IPS-NIHi7 (cell line): Measurements from ENCODE around the gene CPED1.
"Not testable (repeated sequence)": the region's sequence is repeated elsewhere in the genome, so short reads cannot be mapped to it uniquely, and the experiment has no call there.

Experiments
- DNase-seq: peaks from one replicate; pipeline ENCODE4 v3.0.0; 2012; ENCODE audit warnings: mixed read lengths; ENCODE audit errors: extremely low spot score

CPED1 gene

DNA sequence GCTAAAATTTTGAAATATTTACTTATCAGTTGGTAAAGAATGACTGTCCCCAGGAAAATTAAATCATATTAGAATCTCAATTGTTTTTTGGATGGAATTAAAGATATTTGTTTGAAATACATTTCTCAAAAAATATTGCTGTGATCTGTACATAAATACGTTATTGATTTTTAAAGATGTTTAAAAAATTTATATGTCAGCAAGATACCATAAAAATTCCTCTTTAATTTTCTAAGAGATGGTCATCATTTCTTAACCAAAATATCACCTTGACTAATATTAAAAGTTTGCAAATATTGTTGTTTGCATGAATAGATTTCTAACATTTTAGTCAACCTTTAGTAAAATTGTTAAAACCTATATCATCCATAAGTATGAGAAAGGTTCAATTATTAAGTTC lies 192.8 kb downstream of the CPED1 start:
- no peak for DNase-seq

DNA sequence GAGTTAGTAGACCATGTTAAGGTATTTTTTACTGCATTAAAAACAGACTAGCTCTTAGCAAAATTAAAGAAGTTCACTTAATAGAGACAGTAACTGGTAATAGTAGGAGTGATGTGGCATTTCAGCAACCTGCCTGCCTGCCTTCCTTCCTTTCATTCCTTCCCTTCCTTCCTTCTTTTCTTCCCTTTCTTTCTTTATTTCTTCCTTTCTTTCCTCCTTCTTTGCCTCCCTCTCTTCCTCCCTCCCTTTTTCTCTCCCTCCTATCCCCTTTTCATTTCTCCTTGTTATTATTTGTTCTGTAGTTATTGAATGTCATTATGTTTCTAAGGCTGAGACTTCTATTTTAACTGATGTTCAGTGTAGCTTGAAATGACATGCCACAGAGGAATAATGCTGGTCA lies 193.8 kb downstream of the CPED1 start:
- DNase-seq = no peak

DNA sequence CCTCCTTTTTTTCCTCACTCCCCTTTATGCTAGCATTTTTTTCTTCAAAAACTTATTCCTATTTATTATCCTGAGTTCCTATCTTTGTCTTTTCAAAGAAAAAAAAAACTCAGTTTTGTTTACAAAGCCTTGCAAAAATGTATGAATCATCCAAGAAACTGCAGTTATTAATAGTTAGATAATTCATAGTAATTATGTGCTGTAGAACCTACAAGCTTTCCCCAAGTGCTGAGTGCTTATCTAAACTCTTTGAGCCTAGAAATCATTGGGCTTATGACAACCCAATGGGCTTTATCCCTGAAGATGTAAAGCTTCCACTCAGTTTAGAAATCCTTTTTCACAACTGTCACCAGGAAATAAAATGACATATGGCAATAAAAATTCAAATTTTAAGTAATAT lies 194.4 kb downstream of the CPED1 start:
- no peak for DNase-seq

DNA sequence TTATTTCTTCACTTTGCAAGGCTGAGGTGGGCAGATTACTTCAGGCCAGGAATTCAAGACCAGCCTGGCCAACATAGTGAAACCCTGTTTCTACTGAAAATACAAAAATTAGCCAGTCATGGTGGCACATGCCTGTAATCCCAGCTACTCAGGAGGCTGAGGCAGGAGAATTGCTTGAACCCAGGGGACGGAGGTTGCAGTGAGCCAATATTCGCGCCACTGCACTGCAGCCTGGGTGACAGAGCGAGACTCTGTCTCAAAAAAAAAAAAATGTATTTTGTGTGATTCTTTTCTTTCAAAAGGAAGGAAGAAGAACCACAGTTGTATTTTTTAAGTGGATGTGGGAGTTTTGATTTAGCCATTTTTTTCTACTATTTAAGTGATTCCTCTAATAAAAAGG lies 195.4 kb downstream of the CPED1 start:
- not testable (repeated sequence) for DNase-seq

DNA sequence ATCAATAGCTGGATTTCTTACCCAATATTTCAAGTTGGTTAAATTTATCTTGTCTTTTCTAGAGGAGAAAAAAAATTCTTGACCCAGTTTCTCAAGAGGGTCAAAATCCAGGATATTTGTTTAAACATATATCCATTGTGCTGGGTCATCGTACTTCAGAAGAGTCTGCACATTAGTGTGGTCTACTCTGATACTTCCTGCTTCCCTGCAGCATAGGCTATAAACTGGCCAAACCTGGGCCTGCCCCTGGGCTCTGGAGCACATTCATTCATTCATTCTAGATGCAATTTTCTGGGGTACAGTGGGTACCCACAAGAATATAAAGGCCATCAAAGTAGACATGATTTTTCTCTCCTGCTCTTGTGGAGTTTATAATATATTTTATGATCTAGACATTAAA lies 198.2 kb downstream of the CPED1 start:
- no peak for DNase-seq

- DNase-seq = no peak
These were observed 198.7 kb downstream of the CPED1 start for GRCh38 chr7:121187222-121187621.

- DNase-seq = no peak
These were observed 199.2 kb downstream of the CPED1 start for GRCh38 chr7:121187676-121188075.

DNA sequence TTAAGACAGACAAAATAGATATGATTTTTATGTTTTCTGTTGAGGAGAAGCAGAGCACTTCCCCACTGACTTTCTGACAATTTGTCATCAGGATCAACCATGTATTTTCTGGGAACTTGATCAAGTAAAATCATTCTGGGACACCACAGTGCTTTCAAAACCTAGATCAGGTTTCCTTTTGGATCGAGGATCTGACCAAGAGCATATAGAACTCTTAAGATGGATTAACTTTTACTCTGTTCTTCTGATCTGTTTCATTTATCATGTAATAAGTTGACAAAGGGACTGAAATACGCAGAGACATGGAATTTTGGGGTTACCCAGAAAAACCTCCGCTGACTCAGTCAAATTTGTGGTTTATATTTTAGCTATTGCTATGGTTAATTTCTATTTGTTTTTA lies 204.3 kb downstream of the CPED1 start:
- DNase-seq = no peak

DNA sequence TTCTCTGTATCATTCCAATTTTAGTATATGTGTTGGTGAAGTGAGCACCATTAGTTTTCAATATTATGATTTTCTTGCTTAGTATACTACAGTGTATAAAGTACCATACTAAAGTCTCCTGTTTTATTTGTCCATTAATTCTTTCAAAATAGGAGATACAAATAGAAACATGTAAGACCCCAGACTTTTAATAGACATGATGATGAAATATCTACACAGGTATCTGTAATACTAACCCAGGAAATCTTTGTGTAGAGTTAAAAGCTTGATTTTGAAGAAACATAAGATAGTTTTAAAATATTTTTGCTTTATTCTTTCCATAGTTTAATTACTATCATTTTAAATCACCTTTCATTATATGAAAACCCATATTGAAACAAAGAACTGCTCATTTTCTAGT lies 206.5 kb downstream of the CPED1 start:
- no peak for DNase-seq

DNA sequence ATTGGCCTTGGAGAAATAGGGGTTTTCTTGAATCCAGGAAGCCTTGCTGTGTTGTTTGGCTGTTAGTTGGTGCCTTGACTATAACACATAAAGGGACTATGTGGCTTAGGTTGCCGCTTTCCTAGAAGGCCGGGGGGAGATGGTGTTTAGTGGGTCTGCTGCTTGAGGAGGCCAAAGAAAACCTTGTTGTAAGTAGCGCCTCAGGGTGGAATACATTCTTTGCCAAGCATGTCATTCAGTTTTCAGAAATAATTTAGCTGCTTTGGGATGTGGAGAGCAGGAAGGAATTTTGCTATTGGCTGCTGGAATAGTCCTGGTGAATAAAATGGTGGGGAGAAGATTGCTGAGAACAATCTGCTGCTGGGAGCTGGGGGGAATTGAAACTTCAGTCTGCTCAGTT lies 207.4 kb downstream of the CPED1 start:
- DNase-seq = no peak

DNA sequence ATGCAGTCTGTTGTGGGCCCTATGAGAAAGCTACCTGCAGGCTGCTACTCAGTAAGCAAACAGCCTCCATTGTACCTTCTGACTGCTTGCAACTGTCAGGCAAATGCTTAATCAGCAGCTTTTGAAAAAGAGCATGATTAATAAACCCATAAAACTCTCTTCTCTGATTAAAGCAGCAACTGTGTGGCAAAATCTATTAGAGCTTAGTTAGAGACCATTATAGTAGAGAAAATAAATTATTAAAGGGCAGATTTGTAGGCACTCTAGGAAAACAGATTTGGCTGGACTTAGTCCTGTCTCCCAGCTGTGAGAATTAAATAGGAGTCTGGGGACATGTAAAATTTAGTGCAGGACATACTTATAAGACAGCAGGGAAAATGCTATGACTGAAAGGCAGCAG lies 207.8 kb downstream of the CPED1 start:
- DNase-seq = no peak

- no peak for DNase-seq
These were observed 208.9 kb downstream of the CPED1 start for GRCh38 chr7:121197455-121197854.

- DNase-seq = no peak
These were observed 210.0 kb downstream of the CPED1 start for GRCh38 chr7:121198502-121198901.

- DNase-seq = no peak
These were observed 213.6 kb downstream of the CPED1 start for GRCh38 chr7:121202125-121202524.

- DNase-seq = no peak
These were observed 214.3 kb downstream of the CPED1 start for GRCh38 chr7:121202834-121203233.

DNA sequence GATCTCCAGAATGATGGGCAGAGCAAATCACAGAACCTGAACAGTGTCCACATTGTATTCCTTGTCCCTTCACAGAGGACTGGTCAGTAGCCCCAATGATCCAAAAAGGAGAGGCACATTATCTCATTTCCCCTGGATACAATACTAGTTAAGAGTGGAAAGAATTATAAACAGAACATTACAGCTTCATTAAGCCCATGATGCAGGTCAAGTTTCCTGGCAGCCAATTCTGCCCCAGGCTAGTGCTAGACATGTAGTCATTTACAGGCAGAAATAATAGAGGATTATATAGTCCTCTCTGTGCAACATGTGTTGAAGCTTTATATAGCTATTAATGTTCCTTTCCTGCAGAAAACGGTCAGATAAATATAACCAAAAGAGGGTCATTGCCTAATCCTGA lies 216.0 kb downstream of the CPED1 start:
- DNase-seq = no peak

- no peak for DNase-seq
These were observed 217.3 kb downstream of the CPED1 start for GRCh38 chr7:121205777-121206176.

DNA sequence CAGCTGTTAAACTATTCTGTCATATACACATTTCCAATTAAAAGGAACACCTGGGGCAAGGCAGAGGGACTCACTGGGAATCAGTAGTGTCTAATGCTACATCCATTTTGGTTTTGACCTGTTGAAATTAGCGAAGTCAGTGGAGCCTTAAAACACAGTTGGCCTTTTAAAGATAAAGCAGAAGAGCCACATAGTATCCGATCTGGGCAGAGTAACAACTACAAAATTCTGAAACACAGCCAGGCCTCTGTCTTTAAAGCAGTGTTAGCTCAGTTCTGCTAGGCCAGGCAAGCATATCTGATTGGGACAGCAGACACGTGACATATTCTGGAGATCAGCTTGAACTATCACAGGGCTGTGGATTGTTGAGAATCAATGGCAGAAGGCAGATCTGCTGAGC lies 222.7 kb downstream of the CPED1 start:
- no peak for DNase-seq

DNA sequence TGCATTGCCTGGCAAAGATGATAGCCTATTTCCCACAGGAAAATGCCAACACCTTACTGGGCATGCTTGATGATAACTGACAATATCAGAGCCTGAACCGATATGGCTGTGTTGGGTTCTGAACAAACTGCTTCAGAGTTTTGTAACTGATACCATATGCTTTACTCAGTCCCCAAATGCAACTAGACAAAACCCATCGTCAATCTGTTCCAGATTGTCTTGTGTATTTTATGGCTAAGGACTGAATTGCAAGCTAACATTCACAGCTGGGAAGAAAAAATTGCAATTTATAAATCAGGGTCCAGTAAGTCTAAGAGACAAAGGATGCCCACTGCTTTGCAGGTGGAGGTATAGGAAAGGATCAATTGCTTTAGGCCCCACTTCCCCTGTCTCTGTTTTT lies 223.5 kb downstream of the CPED1 start:
- DNase-seq = no peak

- DNase-seq = no peak
These were observed 226.1 kb downstream of the CPED1 start for GRCh38 chr7:121214657-121215056.

DNA sequence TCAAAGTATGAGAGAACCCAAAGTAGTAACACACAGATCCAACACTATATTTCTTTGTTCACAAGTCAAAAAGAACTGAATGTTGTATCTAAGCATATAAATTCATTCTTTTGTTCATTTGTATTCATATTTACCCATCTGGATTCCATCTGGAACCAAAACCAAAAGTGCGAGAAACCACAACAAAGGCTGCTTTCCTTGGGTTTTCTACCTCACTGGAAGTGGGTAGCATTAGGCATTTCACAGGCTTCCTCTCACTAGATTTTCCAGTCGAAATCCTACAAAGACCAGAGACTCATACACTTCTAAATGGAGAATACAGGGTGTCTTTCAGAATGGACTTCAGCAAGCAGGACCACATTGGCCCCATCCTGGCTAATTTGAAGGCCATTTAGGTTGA lies 230.5 kb downstream of the CPED1 start:
- no peak for DNase-seq

DNA sequence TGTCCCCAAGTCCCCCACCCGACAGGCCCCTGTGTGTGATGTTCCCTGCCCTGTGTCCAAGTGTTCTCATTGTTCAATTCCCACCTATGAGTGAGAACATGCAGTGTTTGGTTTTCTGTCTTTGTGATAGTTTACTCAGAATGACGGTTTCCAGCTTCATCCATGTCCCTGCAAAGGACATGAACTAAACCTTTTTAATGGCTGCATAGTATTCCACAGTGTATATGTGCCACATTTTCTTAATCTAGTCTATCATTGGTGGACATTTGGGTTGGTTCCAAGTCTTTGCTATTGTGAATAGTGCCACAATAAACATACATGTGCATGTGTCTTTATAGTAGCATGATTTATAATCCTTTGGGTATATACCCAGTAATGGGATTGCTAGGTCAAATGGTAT lies 232.6 kb downstream of the CPED1 start:
- DNase-seq = not testable (repeated sequence)

- DNase-seq = no peak
These were observed 240.3 kb downstream of the CPED1 start for GRCh38 chr7:121228779-121229178.

GRCh38 chr7:121235201-121235600 lies 246.7 kb downstream of the CPED1 start:
- no peak for DNase-seq

DNA sequence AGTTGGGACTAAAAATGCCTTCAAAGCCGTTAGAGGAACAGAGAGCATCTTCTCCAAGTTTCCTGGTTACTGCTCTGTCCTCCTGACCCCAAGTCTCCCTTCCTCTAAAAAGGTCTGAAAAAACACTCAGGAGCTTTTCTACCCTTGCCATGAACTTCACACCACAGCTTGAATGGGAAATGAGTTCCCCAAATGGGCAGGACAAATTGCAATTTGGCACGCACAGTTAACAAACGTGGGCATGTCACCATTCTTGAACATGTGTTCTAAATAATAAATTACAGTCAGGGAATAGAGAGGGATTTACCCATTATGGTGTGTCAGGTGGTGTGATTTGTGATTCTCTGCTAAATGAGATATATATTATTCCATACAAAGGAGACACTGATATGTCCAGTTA lies 249.1 kb downstream of the CPED1 start:
- no peak for DNase-seq
